DMS53 treated with DMSO at 0.1 percent for 48 hours (cell line): ENCODE data around the gene PLXNB1.
"Not testable (repeated sequence)": the region's sequence is repeated elsewhere in the genome, so short reads cannot be mapped to it uniquely, and the experiment has no call there.

Source experiments
- DNase-seq: peaks from one replicate; lab custom pipeline; 2025; ENCODE audit not compliant: unreplicated experiment; lab: John Stamatoyannopoulos, UW

Gene PLXNB1

GRCh38 chr3:48429960-48430707, at the start of gene PLXNB1:
TSS of gene PLXNB1 (minus strand) at chr3:48430086. CDS start at chr3:48424611, 5,475 bp downstream.
- DNase-seq, result peak; percentile 5

GRCh38 chr3:48478626-48479555, 49.0 kb upstream of the PLXNB1 start:
- DNase-seq, result no peak

- DNase-seq, result no peak
Observed at GRCh38 chr3:48477959-48478520, 48.2 kb upstream of the PLXNB1 start.

- no peak for DNase-seq
Observed at GRCh38 chr3:48476426-48477053, 46.7 kb upstream of the PLXNB1 start.

- no peak for DNase-seq
Observed at GRCh38 chr3:48475188-48475587, 45.3 kb upstream of the PLXNB1 start.

- DNase-seq, result no peak
Observed at GRCh38 chr3:48474619-48475018, 44.7 kb upstream of the PLXNB1 start.

GRCh38 chr3:48474031-48474430, 44.1 kb upstream of the PLXNB1 start:
- not testable (repeated sequence) for DNase-seq

- no peak for DNase-seq
Observed at GRCh38 chr3:48473617-48473952, 43.7 kb upstream of the PLXNB1 start.

GRCh38 chr3:48472923-48473616, 43.2 kb upstream of the PLXNB1 start:
- DNase-seq, result peak; percentile 47

GRCh38 chr3:48472673-48472922, 42.7 kb upstream of the PLXNB1 start:
- no peak for DNase-seq

- no peak for DNase-seq
Observed at GRCh38 chr3:48470286-48470685, 40.4 kb upstream of the PLXNB1 start.

GRCh38 chr3:48469046-48469915, 39.4 kb upstream of the PLXNB1 start:
- no peak for DNase-seq

- no peak for DNase-seq
Observed at GRCh38 chr3:48468329-48468731, 38.4 kb upstream of the PLXNB1 start.

GRCh38 chr3:48467473-48468267, 37.8 kb upstream of the PLXNB1 start:
- DNase-seq, result no peak

- no peak for DNase-seq
Observed at GRCh38 chr3:48467110-48467454, 37.2 kb upstream of the PLXNB1 start.

- no peak for DNase-seq
Observed at GRCh38 chr3:48466386-48467109, 36.7 kb upstream of the PLXNB1 start.

GRCh38 chr3:48465531-48466378, 35.9 kb upstream of the PLXNB1 start:
- DNase-seq, result peak; percentile 80

GRCh38 chr3:48465237-48465530, 35.3 kb upstream of the PLXNB1 start:
- no peak for DNase-seq
